ENCODE results near the gene C15orf39. TPM values are rescaled to one million over a fixed set of nuclear protein-coding genes. Genes with fewer than 3 reads are reported as not detected.
A peak's percentile ranks its signal among the peaks of the same experiment; 100 is the strongest.
"Not testable (repeated sequence)": the region's sequence is repeated elsewhere in the genome, so short reads cannot be mapped to it uniquely, and the experiment has no call there.

The C15orf39 gene
- total RNA-seq, 2 donors from 2014 or later, result 20.4 to 32.3 TPM

- H3K36me3 Mint-ChIP-seq (ENCODE audit: low read depth), result peaks cover 60% of the 10 kb centered on the region
- no peaks in the 10 kb centered on the region for H3K27me3 Mint-ChIP-seq
- H3K4me1 Mint-ChIP-seq, result peaks cover 25% of the 10 kb centered on the region
- H3K9me3 Mint-ChIP-seq, result no peaks in the 10 kb centered on the region
- no peak overlapping the region for H3K4me3 Mint-ChIP-seq
- ATAC-seq (replicated peaks), result no peak
- peak overlapping the region; percentile 63 for H3K27ac Mint-ChIP-seq
Observed at GRCh38 chr15:75208501-75209288, 7.0 kb downstream of the C15orf39 start.

DNA sequence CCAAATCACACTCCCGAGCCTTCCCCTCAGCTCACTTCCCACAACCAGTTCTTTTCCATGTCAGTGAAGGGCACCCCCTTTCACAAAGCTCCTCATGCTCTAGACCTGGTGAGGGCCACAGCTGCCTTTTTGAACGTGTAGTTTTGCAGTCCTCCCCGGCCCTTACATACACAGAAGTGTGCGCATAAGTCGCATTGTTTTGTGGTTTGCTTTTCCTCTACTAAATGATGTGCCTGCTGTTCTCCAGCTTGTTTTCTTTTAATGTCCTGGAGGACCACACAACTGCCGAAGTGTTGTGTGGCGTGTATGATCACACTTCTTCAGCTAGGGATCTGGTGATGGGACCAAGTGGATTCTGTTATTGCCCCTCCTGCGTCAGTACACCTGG lies 7.6 kb downstream of the C15orf39 start:
- ATAC-seq (replicated peaks), result no peak
- H3K4me1 Mint-ChIP-seq, result peaks cover 19% of the 10 kb centered on the region
- no peaks in the 10 kb centered on the region for H3K27me3 Mint-ChIP-seq
- H3K27ac Mint-ChIP-seq, result peak overlapping the region; percentile 63
- no peaks in the 10 kb centered on the region for H3K9me3 Mint-ChIP-seq
- H3K4me3 Mint-ChIP-seq, result no peak overlapping the region
- peaks cover 60% of the 10 kb centered on the region for H3K36me3 Mint-ChIP-seq (ENCODE audit: low read depth)

DNA sequence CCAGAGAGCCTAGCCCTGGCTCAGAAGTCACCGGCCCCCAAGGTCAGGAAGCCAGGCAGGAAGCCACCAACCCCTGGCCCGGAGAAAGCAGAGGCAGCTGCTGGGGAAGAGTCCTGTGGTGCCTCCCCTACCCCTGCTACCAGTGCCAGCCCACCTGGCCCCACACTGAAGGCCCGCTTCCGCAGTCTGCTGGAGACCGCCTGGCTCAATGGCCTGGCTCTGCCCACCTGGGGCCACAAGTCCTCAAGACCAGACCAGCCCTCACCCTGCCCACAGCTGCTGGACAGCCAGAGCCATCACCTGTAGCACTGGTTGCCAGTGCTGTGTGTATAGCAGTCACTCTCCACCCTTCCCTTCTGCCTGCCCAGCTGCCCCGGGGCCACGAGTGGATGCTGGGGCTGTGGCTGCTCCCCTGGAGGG lies 9.1 kb downstream of the C15orf39 start:
- ATAC-seq (replicated peaks), result no peak
- Mint-ChIP-seq H3K4me3 (no peak overlapping the region), H3K4me1 (peaks cover 11% of the 10 kb centered on the region), H3K27ac (no peak overlapping the region), H3K27me3 (no peaks in the 10 kb centered on the region), H3K9me3 (no peaks in the 10 kb centered on the region), H3K36me3 (ENCODE audit: low read depth) (peaks cover 54% of the 10 kb centered on the region)

GRCh38 chr15:75211436-75212199 lies 9.9 kb downstream of the C15orf39 start:
- Mint-ChIP-seq H3K9me3 (no peaks in the 10 kb centered on the region), H3K27ac (no peak overlapping the region), H3K36me3 (ENCODE audit: low read depth) (peaks cover 47% of the 10 kb centered on the region), H3K27me3 (no peaks in the 10 kb centered on the region), H3K4me1 (peaks cover 11% of the 10 kb centered on the region), H3K4me3 (no peak overlapping the region)
- no peak for ATAC-seq (replicated peaks)

- Mint-ChIP-seq H3K9me3 (no peaks in the 10 kb centered on the region), H3K36me3 (ENCODE audit: low read depth) (peaks cover 40% of the 10 kb centered on the region), H3K4me1 (peaks cover 11% of the 10 kb centered on the region), H3K27ac (no peak overlapping the region), H3K4me3 (no peak overlapping the region), H3K27me3 (no peaks in the 10 kb centered on the region)
- no peak for ATAC-seq (replicated peaks)
Observed at GRCh38 chr15:75212200-75212858, 10.6 kb downstream of the C15orf39 start.

- H3K4me1 Mint-ChIP-seq, result peaks cover 11% of the 10 kb centered on the region
- H3K27me3 Mint-ChIP-seq, result no peaks in the 10 kb centered on the region
- no peak overlapping the region for H3K4me3 Mint-ChIP-seq
- H3K27ac Mint-ChIP-seq, result no peak overlapping the region
- no peaks in the 10 kb centered on the region for H3K9me3 Mint-ChIP-seq
- H3K36me3 Mint-ChIP-seq (ENCODE audit: low read depth), result peaks cover 34% of the 10 kb centered on the region
- no peak for ATAC-seq (replicated peaks)
Observed at GRCh38 chr15:75213212-75213767, 11.6 kb downstream of the C15orf39 start.

DNA sequence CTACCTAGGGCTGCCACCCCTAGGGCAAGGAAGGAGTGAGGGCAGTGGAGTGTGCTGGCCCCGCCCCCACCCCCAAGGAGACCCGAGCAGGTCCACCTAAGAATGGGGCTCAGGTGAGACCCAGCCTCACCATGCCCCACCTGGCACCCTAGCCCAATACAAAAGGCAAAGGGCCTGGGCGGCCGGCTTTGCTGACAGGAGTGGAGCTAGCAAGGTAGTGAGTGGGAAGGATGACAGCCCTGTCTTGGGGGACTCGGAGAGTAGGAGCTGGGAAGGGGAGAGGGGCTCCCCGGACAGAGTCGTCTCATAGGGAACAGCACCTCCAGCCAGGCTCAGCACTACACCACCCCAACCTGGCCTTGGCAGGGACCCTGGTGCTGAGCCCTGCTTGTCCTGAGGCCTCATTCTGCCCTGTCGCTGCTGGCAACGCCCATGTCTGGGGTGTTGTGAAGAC lies 12.1 kb downstream of the C15orf39 start:
- Mint-ChIP-seq H3K9me3 (no peaks in the 10 kb centered on the region), H3K27ac (no peak overlapping the region), H3K4me1 (peaks cover 11% of the 10 kb centered on the region), H3K4me3 (no peak overlapping the region), H3K27me3 (no peaks in the 10 kb centered on the region), H3K36me3 (ENCODE audit: low read depth) (peaks cover 30% of the 10 kb centered on the region)
- no peak for ATAC-seq (replicated peaks)

GRCh38 chr15:75214293-75215096 lies 12.8 kb downstream of the C15orf39 start:
- Mint-ChIP-seq H3K9me3 (no peaks in the 10 kb centered on the region), H3K4me3 (no peak overlapping the region), H3K27me3 (no peaks in the 10 kb centered on the region), H3K27ac (no peak overlapping the region), H3K4me1 (peaks cover 4% of the 10 kb centered on the region), H3K36me3 (ENCODE audit: low read depth) (peaks cover 23% of the 10 kb centered on the region)
- no peak for ATAC-seq (replicated peaks)

DNA sequence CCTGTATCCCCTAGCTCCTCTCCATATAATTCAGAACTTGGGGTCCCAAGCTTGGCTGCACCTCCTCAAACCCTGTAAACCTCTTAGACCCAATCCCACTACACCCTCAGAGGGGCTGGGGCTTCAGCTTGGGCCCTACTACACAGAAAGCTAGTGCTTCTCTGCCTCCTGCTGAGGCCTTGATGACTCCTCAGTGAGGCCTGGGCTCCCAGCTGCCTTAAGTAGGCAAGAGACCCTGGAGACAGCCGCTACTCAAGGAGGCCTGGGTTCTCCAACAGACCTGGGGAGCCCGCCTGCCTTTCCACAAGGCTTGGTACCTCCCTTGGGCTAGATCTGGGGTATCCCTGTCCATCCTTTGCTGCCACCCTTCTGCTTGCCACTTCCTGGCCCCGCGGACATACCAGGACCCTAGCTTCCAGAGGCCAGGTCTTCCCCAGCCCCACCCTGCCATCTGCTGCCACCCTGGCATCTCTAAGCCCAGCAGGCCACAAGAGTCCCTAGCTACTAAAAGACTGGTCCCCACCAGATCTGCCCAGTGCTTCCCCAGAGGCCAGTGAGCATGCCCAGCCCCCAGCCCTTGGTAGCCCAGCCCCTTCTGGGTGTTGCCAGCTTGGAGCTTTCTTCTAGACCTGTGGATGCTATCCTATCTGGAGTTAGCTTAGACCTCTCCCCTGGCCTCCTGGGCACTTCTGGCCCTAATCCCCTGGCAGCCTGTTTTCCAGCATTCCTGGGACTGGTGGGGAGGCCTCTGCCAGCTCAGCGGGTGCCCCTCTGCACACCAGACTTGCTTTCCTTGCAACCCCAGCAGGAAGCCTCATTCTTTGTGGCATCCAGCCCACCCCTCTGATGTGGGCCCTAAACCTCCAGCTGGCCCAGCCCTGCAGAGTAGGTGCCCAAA lies 13.7 kb downstream of the C15orf39 start:
- no peak for ATAC-seq (replicated peaks)

GRCh38 chr15:75217012-75217411 lies 15.3 kb downstream of the C15orf39 start:
- ATAC-seq (replicated peaks), result no peak
- Mint-ChIP-seq H3K27ac (no peak overlapping the region), H3K4me3 (no peak overlapping the region), H3K27me3 (no peaks in the 10 kb centered on the region), H3K9me3 (no peaks in the 10 kb centered on the region), H3K4me1 (no peaks in the 10 kb centered on the region), H3K36me3 (ENCODE audit: low read depth) (peaks cover 8% of the 10 kb centered on the region)

More for the DNA sequence above, 13.7 kb downstream of the C15orf39 start:
- H3K9me3 Mint-ChIP-seq, result no peaks in the 10 kb centered on the region
- no peaks in the 10 kb centered on the region for H3K27me3 Mint-ChIP-seq
- no peaks in the 10 kb centered on the region for H3K4me1 Mint-ChIP-seq
- H3K36me3 Mint-ChIP-seq (ENCODE audit: low read depth), result peaks cover 14% of the 10 kb centered on the region
- no peak overlapping the region for H3K4me3 Mint-ChIP-seq
- H3K27ac Mint-ChIP-seq, result peak overlapping the region; percentile 29

DNA sequence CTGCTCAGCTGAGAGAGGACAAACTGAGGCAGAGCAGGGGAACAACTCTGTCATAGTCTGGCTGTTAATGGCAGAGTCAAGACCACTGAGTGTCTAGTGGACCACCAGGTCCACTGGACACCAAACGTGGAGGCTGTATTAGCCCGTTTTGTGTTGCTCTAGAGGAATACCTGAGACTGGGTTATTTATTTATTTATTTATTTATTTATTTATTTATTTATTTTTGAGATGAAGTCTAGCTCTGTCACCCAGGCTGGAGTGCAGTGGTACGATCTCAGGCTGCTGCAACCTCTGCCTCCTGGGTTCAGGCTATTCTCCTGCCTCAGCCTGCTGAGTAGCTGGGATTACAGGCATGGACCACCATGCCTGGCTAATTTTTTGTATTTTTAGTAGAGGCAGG lies 15.9 kb downstream of the C15orf39 start:
- not testable (repeated sequence) for H3K27ac Mint-ChIP-seq; H3K4me1 Mint-ChIP-seq; H3K9me3 Mint-ChIP-seq; ATAC-seq (replicated peaks); H3K36me3 Mint-ChIP-seq (ENCODE audit: low read depth); H3K4me3 Mint-ChIP-seq; H3K27me3 Mint-ChIP-seq

DNA sequence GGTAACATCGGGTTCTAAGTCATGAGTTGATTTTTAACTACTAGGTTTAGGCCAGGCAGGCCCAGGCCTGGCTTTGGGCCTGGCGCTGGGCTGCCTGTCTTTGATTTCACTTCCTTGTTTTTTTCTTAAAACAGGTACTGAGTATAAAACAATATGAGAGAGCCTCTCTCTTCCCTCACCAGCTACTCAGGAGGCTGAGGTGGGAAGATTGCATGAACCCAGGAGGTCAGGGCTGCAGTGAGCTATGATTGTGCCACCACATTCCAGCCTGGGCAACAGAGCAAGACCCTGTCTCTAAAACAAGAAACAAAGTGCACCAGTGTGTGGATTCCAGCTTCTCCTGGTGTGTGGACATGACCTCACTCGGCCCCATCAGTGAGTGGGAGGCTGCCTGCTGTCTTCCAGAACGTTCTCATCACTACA lies 17.8 kb downstream of the C15orf39 start:
- not testable (repeated sequence) for H3K27me3 Mint-ChIP-seq; ATAC-seq (replicated peaks); H3K36me3 Mint-ChIP-seq (ENCODE audit: low read depth); H3K27ac Mint-ChIP-seq; H3K4me3 Mint-ChIP-seq; H3K9me3 Mint-ChIP-seq; H3K4me1 Mint-ChIP-seq

GRCh38 chr15:75223688-75224087 lies 22.0 kb downstream of the C15orf39 start:
- Mint-ChIP-seq H3K36me3 (ENCODE audit: low read depth) (no peaks in the 10 kb centered on the region), H3K9me3 (no peaks in the 10 kb centered on the region), H3K4me3 (no peak overlapping the region), H3K4me1 (no peaks in the 10 kb centered on the region), H3K27ac (no peak overlapping the region), H3K27me3 (peaks cover 11% of the 10 kb centered on the region)
- no peak for ATAC-seq (replicated peaks)

Measured in activated T-helper 17 cell treated with anti-CD3 and anti-CD28 coated beads, Interleukin-2, amount 50 U/mL, for 72 hours (primary cell).